Inflammatory macrophage treated with lipopolysaccharide for 4 hours (primary cell): ENCODE results near the gene HMCN2.

ENCODE experiments used
- DNase-seq: peaks from one replicate; pipeline ENCODE4 v3.0.0-alpha.2; 2020

The HMCN2 gene

GRCh38 chr9:130290291-130291181 lies 25.0 kb downstream of the HMCN2 start:
- no peak for DNase-seq

GRCh38 chr9:130291474-130291873 lies 25.9 kb downstream of the HMCN2 start:
- DNase-seq, result no peak

GRCh38 chr9:130292106-130292505 lies 26.5 kb downstream of the HMCN2 start:
- DNase-seq, result peak; percentile 6

GRCh38 chr9:130294664-130295063 lies 29.1 kb downstream of the HMCN2 start:
- no peak for DNase-seq

GRCh38 chr9:130295431-130295830 lies 29.9 kb downstream of the HMCN2 start:
- DNase-seq, result no peak

- no peak for DNase-seq
Measured at GRCh38 chr9:130295945-130296782, 30.6 kb downstream of the HMCN2 start.

- no peak for DNase-seq
Measured at GRCh38 chr9:130296783-130297055, 31.2 kb downstream of the HMCN2 start.

- DNase-seq, result no peak
Measured at GRCh38 chr9:130297371-130297770, 31.8 kb downstream of the HMCN2 start.

GRCh38 chr9:130298662-130299279 lies 33.2 kb downstream of the HMCN2 start:
- DNase-seq, result no peak

- no peak for DNase-seq
Measured at GRCh38 chr9:130299785-130300615, 34.4 kb downstream of the HMCN2 start.

GRCh38 chr9:130300739-130301138 lies 35.2 kb downstream of the HMCN2 start:
- DNase-seq, result no peak

GRCh38 chr9:130301483-130302286 lies 36.1 kb downstream of the HMCN2 start:
- DNase-seq, result no peak

GRCh38 chr9:130302785-130303612 lies 37.4 kb downstream of the HMCN2 start:
- DNase-seq, result no peak

GRCh38 chr9:130303613-130304055 lies 38.1 kb downstream of the HMCN2 start:
- no peak for DNase-seq

- DNase-seq, result no peak
Measured at GRCh38 chr9:130304116-130304515, 38.6 kb downstream of the HMCN2 start.

- DNase-seq, result no peak
Measured at GRCh38 chr9:130304643-130305042, 39.1 kb downstream of the HMCN2 start.

- DNase-seq, result no peak
Measured at GRCh38 chr9:130305381-130305780, 39.8 kb downstream of the HMCN2 start.

GRCh38 chr9:130306823-130307666 lies 41.5 kb downstream of the HMCN2 start:
- DNase-seq, result no peak

GRCh38 chr9:130307667-130307943 lies 42.0 kb downstream of the HMCN2 start:
- DNase-seq, result no peak

GRCh38 chr9:130308081-130308571 lies 42.6 kb downstream of the HMCN2 start:
- DNase-seq, result no peak
